Measurements from ENCODE around the gene ATXN2. TPM values are rescaled to one million over a fixed set of nuclear protein-coding genes. Genes with fewer than 3 reads are reported as not detected.

ATXN2 gene
- total and polyA plus RNA-seq, 4 donors, result 11.5 to 33.1 (median 22.1) TPM

DNA sequence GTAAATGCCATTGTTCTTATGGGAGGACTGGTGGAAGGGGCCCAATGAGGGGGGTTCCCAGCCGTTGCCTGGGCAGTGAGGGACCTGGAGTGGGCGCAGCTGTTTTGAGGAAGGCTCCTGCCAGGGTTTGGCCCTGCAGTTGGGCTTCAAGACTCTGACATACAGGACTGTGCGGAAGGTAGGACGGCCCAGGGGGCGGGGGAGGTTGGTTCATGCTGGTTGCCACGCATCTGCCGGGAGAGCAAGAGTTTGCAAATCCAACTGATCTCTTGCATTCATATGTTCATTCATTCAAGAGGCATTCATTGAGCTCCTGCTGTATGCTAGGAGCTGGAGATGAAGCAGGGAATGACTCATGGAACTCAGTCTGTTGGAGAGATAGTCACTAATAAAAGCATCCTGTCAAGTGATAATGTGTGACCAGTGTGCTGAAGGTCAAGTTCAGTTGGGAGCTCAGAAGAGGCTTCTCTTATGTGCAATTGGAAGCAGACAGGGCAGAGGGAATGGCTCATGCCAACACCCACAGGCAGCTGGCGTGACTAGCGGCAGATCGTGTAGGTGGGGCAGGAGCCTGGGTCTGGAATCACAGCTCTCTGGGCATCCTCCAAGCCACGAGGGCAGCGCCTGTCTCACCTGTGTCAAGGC is 185.6 kb downstream of the ATXN2 start:
- peak overlapping the region; percentile 80 to 85 for H3K27ac ChIP-seq (ENCODE audit: low read depth in 1 of 2, low read length in 2 of 2)
- WGBS, result 53% methylated on average over 12 of the region's 12 CpGs

DNA sequence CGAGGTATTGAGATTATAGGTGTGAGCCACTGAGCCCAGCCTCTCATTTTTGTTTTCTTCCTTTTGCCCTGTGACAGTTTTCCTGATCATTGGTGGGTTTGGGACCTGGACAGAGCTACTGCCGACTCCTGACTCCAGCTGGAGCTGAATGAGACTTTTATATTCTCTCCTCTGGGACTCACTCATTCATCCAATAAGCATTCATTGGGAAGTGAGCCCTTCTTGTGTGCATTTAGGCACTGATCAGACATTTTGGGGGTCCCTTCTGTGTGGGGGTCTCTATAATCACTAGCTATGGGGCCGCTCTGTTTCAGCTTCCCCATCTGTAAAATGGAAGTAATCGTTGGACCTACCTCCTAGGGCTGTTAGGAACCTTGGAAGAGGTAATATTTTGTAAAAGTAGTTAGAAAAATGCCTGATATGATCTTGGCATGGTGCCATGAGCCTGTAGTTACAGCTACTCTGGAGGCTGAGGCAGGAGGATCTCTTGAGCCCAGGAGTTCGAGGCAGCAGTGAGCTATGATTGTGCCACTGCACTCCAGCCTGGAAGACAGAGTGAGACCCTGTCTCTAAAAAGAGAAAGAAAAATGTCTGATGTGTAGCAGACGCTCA is 186.2 kb downstream of the ATXN2 start:
- no peak for DNase-seq (ENCODE audit: low spot score)
- H3K36me3 ChIP-seq (ENCODE audit: control insufficient read depth in 4 of 4, insufficient read depth in 3 of 4, low read depth in 1 of 4, low read length in 3 of 4), result no peaks in the 10 kb centered on the region
- H3K9me3 ChIP-seq (ENCODE audit: control insufficient read depth in 4 of 4, low read length in 3 of 4), result no peaks in the 10 kb centered on the region
- WGBS, result 78% methylated on average over 6 of the region's 6 CpGs
- peaks cover 8 to 59% (median 42%) of the 10 kb centered on the region in 4 donors for H3K4me1 ChIP-seq (ENCODE audit: control insufficient read depth in 4 of 4, insufficient read depth in 4 of 4, low read length in 3 of 4)
- TF ChIP-seq, protein P1, sequence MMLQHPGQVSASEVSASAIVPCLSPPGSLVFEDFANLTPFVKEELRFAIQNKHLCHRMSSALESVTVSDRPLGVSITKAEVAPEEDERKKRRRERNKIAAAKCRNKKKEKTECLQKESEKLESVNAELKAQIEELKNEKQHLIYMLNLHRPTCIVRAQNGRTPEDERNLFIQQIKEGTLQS (IDR thresholded peaks at IDR 0.05), result no peak
- TF ChIP-seq NR2F2 (IDR thresholded peaks at IDR 0.05) (no peak), HNF4G (IDR thresholded peaks at IDR 0.05) (no peak), GABPA (IDR thresholded peaks at IDR 0.05 in 1 of 2, conservative IDR thresholded peaks at IDR 0.05 in 1 of 2) (no peak), FOXA2 (IDR thresholded peaks at IDR 0.05) (no peak), YY1 (IDR thresholded peaks at IDR 0.05) (no peak), TAF1 (conservative IDR thresholded peaks at IDR 0.05) (no peak), JUND (IDR thresholded peaks at IDR 0.05) (no peak), HNF4A (conservative IDR thresholded peaks at IDR 0.05) (no peak), FOXA1 (IDR thresholded peaks at IDR 0.05) (no peak), RXRA (IDR thresholded peaks at IDR 0.05) (no peak), EGR1 (IDR thresholded peaks at IDR 0.05; ENCODE audit: low read depth in 2 of 2) (no peak), SP1 (IDR thresholded peaks at IDR 0.05) (no peak)
- TF ChIP-seq, protein P2, sequence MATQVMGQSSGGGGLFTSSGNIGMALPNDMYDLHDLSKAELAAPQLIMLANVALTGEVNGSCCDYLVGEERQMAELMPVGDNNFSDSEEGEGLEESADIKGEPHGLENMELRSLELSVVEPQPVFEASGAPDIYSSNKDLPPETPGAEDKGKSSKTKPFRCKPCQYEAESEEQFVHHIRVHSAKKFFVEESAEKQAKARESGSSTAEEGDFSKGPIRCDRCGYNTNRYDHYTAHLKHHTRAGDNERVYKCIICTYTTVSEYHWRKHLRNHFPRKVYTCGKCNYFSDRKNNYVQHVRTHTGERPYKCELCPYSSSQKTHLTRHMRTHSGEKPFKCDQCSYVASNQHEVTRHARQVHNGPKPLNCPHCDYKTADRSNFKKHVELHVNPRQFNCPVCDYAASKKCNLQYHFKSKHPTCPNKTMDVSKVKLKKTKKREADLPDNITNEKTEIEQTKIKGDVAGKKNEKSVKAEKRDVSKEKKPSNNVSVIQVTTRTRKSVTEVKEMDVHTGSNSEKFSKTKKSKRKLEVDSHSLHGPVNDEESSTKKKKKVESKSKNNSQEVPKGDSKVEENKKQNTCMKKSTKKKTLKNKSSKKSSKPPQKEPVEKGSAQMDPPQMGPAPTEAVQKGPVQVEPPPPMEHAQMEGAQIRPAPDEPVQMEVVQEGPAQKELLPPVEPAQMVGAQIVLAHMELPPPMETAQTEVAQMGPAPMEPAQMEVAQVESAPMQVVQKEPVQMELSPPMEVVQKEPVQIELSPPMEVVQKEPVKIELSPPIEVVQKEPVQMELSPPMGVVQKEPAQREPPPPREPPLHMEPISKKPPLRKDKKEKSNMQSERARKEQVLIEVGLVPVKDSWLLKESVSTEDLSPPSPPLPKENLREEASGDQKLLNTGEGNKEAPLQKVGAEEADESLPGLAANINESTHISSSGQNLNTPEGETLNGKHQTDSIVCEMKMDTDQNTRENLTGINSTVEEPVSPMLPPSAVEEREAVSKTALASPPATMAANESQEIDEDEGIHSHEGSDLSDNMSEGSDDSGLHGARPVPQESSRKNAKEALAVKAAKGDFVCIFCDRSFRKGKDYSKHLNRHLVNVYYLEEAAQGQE (IDR thresholded peaks at IDR 0.05), result no peak
- TF ChIP-seq, protein P3, sequence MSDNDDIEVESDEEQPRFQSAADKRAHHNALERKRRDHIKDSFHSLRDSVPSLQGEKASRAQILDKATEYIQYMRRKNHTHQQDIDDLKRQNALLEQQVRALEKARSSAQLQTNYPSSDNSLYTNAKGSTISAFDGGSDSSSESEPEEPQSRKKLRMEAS (IDR thresholded peaks at IDR 0.05), result no peak
- H3K9ac ChIP-seq (ENCODE audit: low read depth in 1 of 2, low read length in 2 of 2), result no peak overlapping the region
- no peak overlapping the region for H3K4me3 ChIP-seq (ENCODE audit: low read depth in 1 of 3, low read length in 3 of 3)
- no peaks in the 10 kb centered on the region for H3K27me3 ChIP-seq (ENCODE audit: control insufficient read depth in 4 of 4, insufficient read depth in 4 of 4, low read length in 3 of 4)
- peak overlapping the region; percentile 80 to 85 for H3K27ac ChIP-seq (ENCODE audit: low read depth in 1 of 2, low read length in 2 of 2)

More for the DNA sequence above, 185.6 kb downstream of the ATXN2 start:
- Histone ChIP-seq H3K4me1 (ENCODE audit: control insufficient read depth in 4 of 4, insufficient read depth in 4 of 4, low read length in 3 of 4) (peaks cover 8 to 54% (median 38%) of the 10 kb centered on the region in 4 donors), H3K36me3 (ENCODE audit: control insufficient read depth in 4 of 4, insufficient read depth in 3 of 4, low read depth in 1 of 4, low read length in 3 of 4) (no peaks in the 10 kb centered on the region), H3K9ac (ENCODE audit: low read depth in 1 of 2, low read length in 2 of 2) (no peak overlapping the region), H3K9me3 (ENCODE audit: control insufficient read depth in 4 of 4, low read length in 3 of 4) (no peaks in the 10 kb centered on the region), H3K4me3 (ENCODE audit: low read depth in 1 of 3, low read length in 3 of 3) (no peak overlapping the region), H3K27me3 (ENCODE audit: control insufficient read depth in 4 of 4, insufficient read depth in 4 of 4, low read length in 3 of 4) (no peaks in the 10 kb centered on the region)
- no peak for DNase-seq (ENCODE audit: low spot score)
- TF ChIP-seq EGR1 (IDR thresholded peaks at IDR 0.05; ENCODE audit: low read depth in 2 of 2), result no peak
- no peak for TF ChIP-seq NR2F2 (IDR thresholded peaks at IDR 0.05)
- TF ChIP-seq, protein P4, sequence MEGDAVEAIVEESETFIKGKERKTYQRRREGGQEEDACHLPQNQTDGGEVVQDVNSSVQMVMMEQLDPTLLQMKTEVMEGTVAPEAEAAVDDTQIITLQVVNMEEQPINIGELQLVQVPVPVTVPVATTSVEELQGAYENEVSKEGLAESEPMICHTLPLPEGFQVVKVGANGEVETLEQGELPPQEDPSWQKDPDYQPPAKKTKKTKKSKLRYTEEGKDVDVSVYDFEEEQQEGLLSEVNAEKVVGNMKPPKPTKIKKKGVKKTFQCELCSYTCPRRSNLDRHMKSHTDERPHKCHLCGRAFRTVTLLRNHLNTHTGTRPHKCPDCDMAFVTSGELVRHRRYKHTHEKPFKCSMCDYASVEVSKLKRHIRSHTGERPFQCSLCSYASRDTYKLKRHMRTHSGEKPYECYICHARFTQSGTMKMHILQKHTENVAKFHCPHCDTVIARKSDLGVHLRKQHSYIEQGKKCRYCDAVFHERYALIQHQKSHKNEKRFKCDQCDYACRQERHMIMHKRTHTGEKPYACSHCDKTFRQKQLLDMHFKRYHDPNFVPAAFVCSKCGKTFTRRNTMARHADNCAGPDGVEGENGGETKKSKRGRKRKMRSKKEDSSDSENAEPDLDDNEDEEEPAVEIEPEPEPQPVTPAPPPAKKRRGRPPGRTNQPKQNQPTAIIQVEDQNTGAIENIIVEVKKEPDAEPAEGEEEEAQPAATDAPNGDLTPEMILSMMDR (IDR thresholded peaks at IDR 0.05; ENCODE audit: low read depth, low read length, missing input control), result no peak
- TF ChIP-seq RXRA (IDR thresholded peaks at IDR 0.05), result peak; percentile 82 to 88
- no peak for TF ChIP-seq GABPA (IDR thresholded peaks at IDR 0.05 in 1 of 2, conservative IDR thresholded peaks at IDR 0.05 in 1 of 2)
- TF ChIP-seq FOXA1 (IDR thresholded peaks at IDR 0.05), result no peak
- TF ChIP-seq HNF4A (conservative IDR thresholded peaks at IDR 0.05), result peak; percentile 39 to 56
- TF ChIP-seq RAD21 (IDR thresholded peaks at IDR 0.05), result no peak
- TF ChIP-seq SP1 (IDR thresholded peaks at IDR 0.05), result peak; percentile 83
- peak in 1 of 2 donors; percentile 47 for TF ChIP-seq JUND (IDR thresholded peaks at IDR 0.05)

Measured in liver (tissue), 9 donors.